Transverse colon (tissue), 4 donors: ENCODE measurements around the gene CRMP1.

Experiments used
- EP300 ChIP-seq: sonication (generic); formaldehyde crosslinking; IDR thresholded peaks from one replicate; pipeline ENCODE4 v1.6.1; 2017; ENCODE audit warnings: antibody characterized with exemption, low read depth
- POLR2A ChIP-seq: fragments of 450-650 bp; IDR thresholded peaks from one replicate; pipeline ENCODE4 v1.6.1; 2016; ENCODE audit warnings: antibody characterized with exemption, mild to moderate bottlenecking, moderate library complexity
- POLR2AphosphoS5 ChIP-seq, 3 donors: sonication (generic); formaldehyde crosslinking; IDR thresholded peaks; one replicate each; pipeline ENCODE4 v1.6.1; 2016; ENCODE audit warnings: antibody characterized with exemption in 3 of 3
- TF ChIP-seq, protein P1 (sequence below), 5 experiments: fragments of 200-600 bp in 3 of 5; fragments of 450-650 bp in 2 of 5; sonication (generic) in 3 of 5; IDR thresholded peaks; 1 replicate in 2 of 5; 2 replicates in 3 of 5; pipeline ENCODE4 v1.5.1; 2016 to 2017; ENCODE audit warnings: antibody characterized with exemption in 5 of 5, inconsistent platforms in 3 of 5, mild to moderate bottlenecking in 2 of 5, moderate library complexity in 1 of 5

DNA sequence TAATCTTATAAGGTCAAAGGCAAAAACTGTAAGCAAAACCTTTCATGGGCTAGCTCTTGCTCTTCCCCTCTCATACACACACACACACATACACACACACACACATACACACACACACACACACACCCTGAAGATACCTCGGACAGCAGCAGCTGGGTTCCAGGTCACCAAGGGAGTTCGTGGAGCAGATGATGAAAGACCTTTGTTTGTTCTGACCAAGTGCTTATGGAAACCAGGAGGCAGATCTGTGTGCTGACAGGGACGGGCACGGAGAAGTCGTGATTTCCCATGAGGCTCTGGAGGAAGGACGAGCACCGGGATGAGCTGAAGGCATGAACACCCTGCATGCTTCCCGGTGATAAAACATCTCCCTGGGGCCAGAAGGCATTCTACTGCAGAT, 35.4 kb upstream of the CRMP1 start:
- TF ChIP-seq, protein P1, sequence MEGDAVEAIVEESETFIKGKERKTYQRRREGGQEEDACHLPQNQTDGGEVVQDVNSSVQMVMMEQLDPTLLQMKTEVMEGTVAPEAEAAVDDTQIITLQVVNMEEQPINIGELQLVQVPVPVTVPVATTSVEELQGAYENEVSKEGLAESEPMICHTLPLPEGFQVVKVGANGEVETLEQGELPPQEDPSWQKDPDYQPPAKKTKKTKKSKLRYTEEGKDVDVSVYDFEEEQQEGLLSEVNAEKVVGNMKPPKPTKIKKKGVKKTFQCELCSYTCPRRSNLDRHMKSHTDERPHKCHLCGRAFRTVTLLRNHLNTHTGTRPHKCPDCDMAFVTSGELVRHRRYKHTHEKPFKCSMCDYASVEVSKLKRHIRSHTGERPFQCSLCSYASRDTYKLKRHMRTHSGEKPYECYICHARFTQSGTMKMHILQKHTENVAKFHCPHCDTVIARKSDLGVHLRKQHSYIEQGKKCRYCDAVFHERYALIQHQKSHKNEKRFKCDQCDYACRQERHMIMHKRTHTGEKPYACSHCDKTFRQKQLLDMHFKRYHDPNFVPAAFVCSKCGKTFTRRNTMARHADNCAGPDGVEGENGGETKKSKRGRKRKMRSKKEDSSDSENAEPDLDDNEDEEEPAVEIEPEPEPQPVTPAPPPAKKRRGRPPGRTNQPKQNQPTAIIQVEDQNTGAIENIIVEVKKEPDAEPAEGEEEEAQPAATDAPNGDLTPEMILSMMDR (IDR thresholded peaks at IDR 0.05): no peak
- TF ChIP-seq POLR2A: no peak
- no peak for TF ChIP-seq POLR2AphosphoS5 (IDR thresholded peaks at IDR 0.05)
- TF ChIP-seq EP300: no peak
